ENCODE data around the gene BANF2. TPM values are rescaled to one million over a fixed set of nuclear protein-coding genes. Genes with fewer than 3 reads are reported as not detected.

The BANF2 gene
- total RNA-seq, 1 donor from 2014 or later: not detected

DNA sequence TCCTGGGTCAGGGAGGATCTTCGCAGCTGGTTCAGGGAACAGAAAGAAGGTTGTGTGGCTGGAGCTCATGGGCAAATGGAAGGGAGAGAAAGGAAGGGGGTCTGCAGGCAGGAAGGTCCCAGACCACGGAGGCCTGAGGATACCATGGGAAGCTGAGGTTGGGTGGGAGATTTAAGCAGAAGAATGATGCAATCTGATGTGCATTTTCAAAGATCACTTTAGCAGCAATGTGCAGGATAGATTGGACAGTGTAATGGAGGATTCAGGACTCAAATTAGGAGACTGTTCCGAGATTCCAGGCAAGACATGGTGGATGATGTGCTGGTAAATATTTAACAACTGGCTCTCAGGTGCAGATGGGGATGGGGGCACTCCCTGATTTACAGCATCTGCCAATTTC, 12.0 kb upstream of the BANF2 start:
- H3K79me2 ChIP-seq (ENCODE audit: low read depth): no peaks in the 10 kb centered on the region
- peaks cover 25% of the 10 kb centered on the region for H3K27me3 Mint-ChIP-seq (ENCODE audit: insufficient read depth, low read depth)
- no peak overlapping the region for H2AFZ ChIP-seq (replicated peaks)
- no peaks in the 10 kb centered on the region for H3K9me3 ChIP-seq (ENCODE audit: low read depth)
- H3K9ac ChIP-seq: no peak overlapping the region
- H3K4me3 Mint-ChIP-seq: no peak overlapping the region
- no peaks in the 10 kb centered on the region for H3F3A ChIP-seq (ENCODE audit: low read depth)
- peaks cover 4% of the 10 kb centered on the region for H3K4me1 Mint-ChIP-seq
- H3K4me2 ChIP-seq: no peak overlapping the region
- H3K36me3 Mint-ChIP-seq: no peaks in the 10 kb centered on the region
- peaks cover 6% of the 10 kb centered on the region for H3K27me3 ChIP-seq
- H3K4me3 ChIP-seq: no peak overlapping the region
- H3K27ac Mint-ChIP-seq: no peak overlapping the region
- no peaks in the 10 kb centered on the region for H3K36me3 ChIP-seq
- H3K9me3 Mint-ChIP-seq: peaks cover 14% of the 10 kb centered on the region
- no peaks in the 10 kb centered on the region for H3K4me1 ChIP-seq
- DNase-seq (ENCODE audit: low spot score): no peak
- no peak overlapping the region for H3K27ac ChIP-seq
- TF ChIP-seq EZH2 (IDR thresholded peaks at IDR 0.05) (no peak), EZH2phosphoT487 (IDR thresholded peaks at IDR 0.05) (no peak)
- TF ChIP-seq, protein P1, sequence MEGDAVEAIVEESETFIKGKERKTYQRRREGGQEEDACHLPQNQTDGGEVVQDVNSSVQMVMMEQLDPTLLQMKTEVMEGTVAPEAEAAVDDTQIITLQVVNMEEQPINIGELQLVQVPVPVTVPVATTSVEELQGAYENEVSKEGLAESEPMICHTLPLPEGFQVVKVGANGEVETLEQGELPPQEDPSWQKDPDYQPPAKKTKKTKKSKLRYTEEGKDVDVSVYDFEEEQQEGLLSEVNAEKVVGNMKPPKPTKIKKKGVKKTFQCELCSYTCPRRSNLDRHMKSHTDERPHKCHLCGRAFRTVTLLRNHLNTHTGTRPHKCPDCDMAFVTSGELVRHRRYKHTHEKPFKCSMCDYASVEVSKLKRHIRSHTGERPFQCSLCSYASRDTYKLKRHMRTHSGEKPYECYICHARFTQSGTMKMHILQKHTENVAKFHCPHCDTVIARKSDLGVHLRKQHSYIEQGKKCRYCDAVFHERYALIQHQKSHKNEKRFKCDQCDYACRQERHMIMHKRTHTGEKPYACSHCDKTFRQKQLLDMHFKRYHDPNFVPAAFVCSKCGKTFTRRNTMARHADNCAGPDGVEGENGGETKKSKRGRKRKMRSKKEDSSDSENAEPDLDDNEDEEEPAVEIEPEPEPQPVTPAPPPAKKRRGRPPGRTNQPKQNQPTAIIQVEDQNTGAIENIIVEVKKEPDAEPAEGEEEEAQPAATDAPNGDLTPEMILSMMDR (IDR thresholded peaks at IDR 0.05): no peak
- H4K20me1 ChIP-seq (ENCODE audit: low read depth): no peaks in the 10 kb centered on the region

DNA sequence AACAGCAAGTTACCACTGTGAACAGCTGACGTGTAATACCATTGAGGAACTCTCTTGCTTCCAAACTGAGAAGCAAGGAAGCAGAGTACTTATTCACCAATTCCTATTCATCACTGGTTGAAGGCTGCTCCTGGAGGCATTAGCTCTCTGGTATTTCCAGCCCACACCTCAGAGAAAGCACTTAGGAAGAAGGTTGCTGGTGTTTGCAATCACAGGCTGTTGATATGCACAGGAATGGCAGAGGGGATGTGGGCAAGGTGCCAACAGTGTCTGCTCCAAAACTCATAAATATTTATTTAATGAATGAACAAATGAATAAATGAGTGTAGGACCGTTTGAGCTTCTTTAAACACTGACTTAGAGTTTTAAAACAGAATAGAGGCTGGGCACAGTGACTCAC, 10.8 kb upstream of the BANF2 start:
- Histone ChIP-seq H3K4me1 (peaks cover 5% of the 10 kb centered on the region), H3K36me3 (no peaks in the 10 kb centered on the region), H3K27me3 (peaks cover 6% of the 10 kb centered on the region), H3K4me3 (no peak overlapping the region), H3K4me2 (no peak overlapping the region), H3F3A (ENCODE audit: low read depth) (no peaks in the 10 kb centered on the region), H4K20me1 (ENCODE audit: low read depth) (no peaks in the 10 kb centered on the region), H3K79me2 (ENCODE audit: low read depth) (no peaks in the 10 kb centered on the region), H3K27ac (no peak overlapping the region), H3K9me3 (ENCODE audit: low read depth) (no peaks in the 10 kb centered on the region), H2AFZ (replicated peaks) (no peak overlapping the region), H3K9ac (no peak overlapping the region)
- Mint-ChIP-seq H3K36me3 (no peaks in the 10 kb centered on the region), H3K27me3 (ENCODE audit: insufficient read depth, low read depth) (peaks cover 21% of the 10 kb centered on the region), H3K27ac (no peak overlapping the region), H3K4me3 (no peak overlapping the region), H3K9me3 (peaks cover 12% of the 10 kb centered on the region), H3K4me1 (peaks cover 2% of the 10 kb centered on the region)
- DNase-seq (ENCODE audit: low spot score): no peak
- TF ChIP-seq, protein P1 (IDR thresholded peaks at IDR 0.05): no peak
- TF ChIP-seq EZH2phosphoT487 (IDR thresholded peaks at IDR 0.05): no peak
- TF ChIP-seq EZH2 (IDR thresholded peaks at IDR 0.05): no peak

DNA sequence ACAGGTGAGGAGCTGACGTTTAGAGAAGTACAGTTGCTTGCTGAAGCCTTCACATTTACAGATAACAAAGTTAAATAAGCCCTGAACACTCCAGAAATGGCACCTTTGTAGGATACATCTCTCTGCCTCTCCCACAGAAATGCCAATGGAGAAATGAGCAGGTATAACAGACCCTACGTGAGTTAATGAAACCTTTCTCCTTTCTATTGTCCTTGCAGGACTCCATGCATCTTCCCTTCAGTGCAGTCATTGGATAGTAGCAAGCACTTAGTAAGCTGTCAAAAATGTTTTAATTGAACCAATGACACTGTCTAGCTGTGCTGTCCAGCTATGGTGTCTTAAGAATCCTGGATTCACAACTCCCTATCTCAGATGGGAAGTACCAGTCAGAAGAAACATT, 9.6 kb upstream of the BANF2 start:
- no peak overlapping the region for H3K4me3 ChIP-seq
- peaks cover 5% of the 10 kb centered on the region for H3K4me1 ChIP-seq
- H3K9me3 Mint-ChIP-seq: peaks cover 15% of the 10 kb centered on the region
- no peak overlapping the region for H2AFZ ChIP-seq (replicated peaks)
- H3K4me2 ChIP-seq: no peak overlapping the region
- no peaks in the 10 kb centered on the region for H4K20me1 ChIP-seq (ENCODE audit: low read depth)
- H3K27ac Mint-ChIP-seq: no peak overlapping the region
- H3K79me2 ChIP-seq (ENCODE audit: low read depth): no peaks in the 10 kb centered on the region
- H3F3A ChIP-seq (ENCODE audit: low read depth): no peaks in the 10 kb centered on the region
- H3K36me3 ChIP-seq: no peaks in the 10 kb centered on the region
- H3K27me3 Mint-ChIP-seq (ENCODE audit: insufficient read depth, low read depth): peaks cover 18% of the 10 kb centered on the region
- H3K36me3 Mint-ChIP-seq: no peaks in the 10 kb centered on the region
- H3K27me3 ChIP-seq: no peaks in the 10 kb centered on the region
- DNase-seq (ENCODE audit: low spot score): no peak
- peaks cover 2% of the 10 kb centered on the region for H3K4me1 Mint-ChIP-seq
- H3K27ac ChIP-seq: no peak overlapping the region
- H3K9me3 ChIP-seq (ENCODE audit: low read depth): no peaks in the 10 kb centered on the region
- TF ChIP-seq EZH2phosphoT487 (IDR thresholded peaks at IDR 0.05) (no peak), EZH2 (IDR thresholded peaks at IDR 0.05) (no peak)
- TF ChIP-seq, protein P1 (IDR thresholded peaks at IDR 0.05): no peak
- H3K4me3 Mint-ChIP-seq: no peak overlapping the region
- no peak overlapping the region for H3K9ac ChIP-seq
